Activated B cell treated with CpG ODN at 0.5 μM for 24 hours (primary cell): ENCODE results near the gene RGCC. TPM values are rescaled to one million over a fixed set of nuclear protein-coding genes. Genes with fewer than 3 reads are reported as not detected.

Experiments used
- ATAC-seq: fragments of 200-7000 bp; cut with Tn5 transposase; one replicate; pipeline ENCODE4 v1.10.0; 2021; ENCODE audit warnings: low read depth, mild to moderate bottlenecking, moderate library complexity
- CTCF ChIA-PET: fragments of 350-600 bp; sonication (Branson Sonifier 250); formaldehyde crosslinking; loops from one replicate; lab custom pipeline; 2021; ENCODE audit warnings: antibody characterized with exemption; lab: Charles Lee
- POLR2A ChIA-PET: fragments of 350-600 bp; sonication (Branson Sonifier 250); formaldehyde crosslinking; loops from one replicate; lab custom pipeline; 2021; ENCODE audit warnings: antibody characterized with exemption; lab: Charles Lee
- DNase-seq: peaks from one replicate; pipeline ENCODE4 v3.0.0; 2022
- H3K27ac Mint-ChIP-seq: one replicate; pipeline ENCODE4 v1.8.0; 2020; ENCODE audit warnings: mixed read lengths
- H3K27me3 Mint-ChIP-seq: one replicate; pipeline ENCODE4 v1.8.0; 2021; ENCODE audit warnings: mixed read lengths
- H3K36me3 Mint-ChIP-seq: one replicate; pipeline ENCODE4 v1.8.0; 2021; ENCODE audit warnings: low read depth, mixed read lengths
- H3K4me1 Mint-ChIP-seq: one replicate; pipeline ENCODE4 v1.8.0; 2021; ENCODE audit warnings: mixed read lengths
- H3K4me3 Mint-ChIP-seq: one replicate; pipeline ENCODE4 v1.8.0; 2020; ENCODE audit warnings: mild to moderate bottlenecking, mixed read lengths
- H3K9me3 Mint-ChIP-seq: one replicate; pipeline ENCODE4 v1.8.0; 2020; ENCODE audit warnings: mixed read lengths
- intact Hi-C: fragments of 100-400 bp; cut with micrococcal nuclease; formaldehyde crosslinking; loops from one replicate; pipeline ENCODE4 v1.15.1; 2024
- total RNA-seq: library from RNA; stranded (reverse); gene quantifications from 2 replicates; pipeline ENCODE4 v1.2.3, GENCODE V29; 2022
- TF ChIP-seq, protein P1 (sequence below): fragments of 200-600 bp; IDR thresholded peaks from one replicate; pipeline ENCODE4 v1.8.0; 2022; ENCODE audit warnings: antibody characterized with exemption, mild to moderate bottlenecking

The RGCC gene
- total RNA-seq, 1 donor from 2014 or later: 2.4 TPM

DNA sequence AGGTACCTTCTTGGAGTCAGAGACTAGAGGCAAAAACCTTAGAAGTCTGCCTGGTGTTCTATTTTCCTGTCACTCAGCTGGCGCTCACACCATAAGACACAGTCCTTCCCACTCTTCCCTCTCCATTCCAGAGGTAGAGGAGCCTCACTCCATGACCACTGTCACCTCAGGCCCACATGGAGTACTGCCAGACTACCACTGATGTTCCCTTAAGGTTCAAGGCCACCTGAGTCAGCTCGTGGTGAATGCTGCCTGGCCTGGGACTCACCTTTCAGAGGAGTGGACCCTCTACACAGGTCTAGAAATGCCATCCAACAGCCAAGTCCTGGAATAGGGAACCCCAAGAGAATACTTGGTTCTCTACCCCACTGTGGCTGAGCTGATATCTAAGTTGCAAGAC lies 29.9 kb downstream of the RGCC start:
- peaks cover 13% of the 10 kb centered on the region for H3K9me3 Mint-ChIP-seq

DNA sequence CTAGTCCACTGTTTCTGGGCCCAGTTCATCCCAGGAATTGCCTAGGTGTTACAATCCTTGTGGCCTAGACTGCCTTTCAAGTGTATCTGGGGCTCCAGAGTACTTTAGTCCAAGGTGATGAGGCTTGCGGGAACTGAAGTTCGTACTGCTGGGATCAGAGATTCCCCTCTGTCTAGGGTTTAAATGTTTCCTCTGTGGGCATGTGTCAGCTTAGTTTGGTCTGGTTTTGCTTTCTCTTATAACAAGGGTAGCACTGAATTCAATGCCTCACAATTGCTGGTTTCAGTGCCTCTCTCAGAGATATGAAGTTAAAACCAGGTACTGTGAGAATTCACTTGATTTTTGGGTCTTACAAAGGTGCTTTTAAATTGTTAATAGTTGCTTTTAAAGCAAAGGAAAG lies 30.8 kb downstream of the RGCC start:
- DNase-seq (no peak), ATAC-seq (no peak)
- POLR2A ChIA-PET: no interaction called here
- H3K36me3 Mint-ChIP-seq: no peaks in the 10 kb centered on the region
- H3K27ac Mint-ChIP-seq: no peak overlapping the region
- peaks cover 13% of the 10 kb centered on the region for H3K9me3 Mint-ChIP-seq
- CTCF ChIA-PET: no interaction called here
- intact Hi-C loops: no loop called here
- TF ChIP-seq, protein P1, sequence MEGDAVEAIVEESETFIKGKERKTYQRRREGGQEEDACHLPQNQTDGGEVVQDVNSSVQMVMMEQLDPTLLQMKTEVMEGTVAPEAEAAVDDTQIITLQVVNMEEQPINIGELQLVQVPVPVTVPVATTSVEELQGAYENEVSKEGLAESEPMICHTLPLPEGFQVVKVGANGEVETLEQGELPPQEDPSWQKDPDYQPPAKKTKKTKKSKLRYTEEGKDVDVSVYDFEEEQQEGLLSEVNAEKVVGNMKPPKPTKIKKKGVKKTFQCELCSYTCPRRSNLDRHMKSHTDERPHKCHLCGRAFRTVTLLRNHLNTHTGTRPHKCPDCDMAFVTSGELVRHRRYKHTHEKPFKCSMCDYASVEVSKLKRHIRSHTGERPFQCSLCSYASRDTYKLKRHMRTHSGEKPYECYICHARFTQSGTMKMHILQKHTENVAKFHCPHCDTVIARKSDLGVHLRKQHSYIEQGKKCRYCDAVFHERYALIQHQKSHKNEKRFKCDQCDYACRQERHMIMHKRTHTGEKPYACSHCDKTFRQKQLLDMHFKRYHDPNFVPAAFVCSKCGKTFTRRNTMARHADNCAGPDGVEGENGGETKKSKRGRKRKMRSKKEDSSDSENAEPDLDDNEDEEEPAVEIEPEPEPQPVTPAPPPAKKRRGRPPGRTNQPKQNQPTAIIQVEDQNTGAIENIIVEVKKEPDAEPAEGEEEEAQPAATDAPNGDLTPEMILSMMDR: no peak
- H3K4me3 Mint-ChIP-seq: no peak overlapping the region
- H3K27me3 Mint-ChIP-seq: no peaks in the 10 kb centered on the region
- peaks cover 22% of the 10 kb centered on the region for H3K4me1 Mint-ChIP-seq

More for the DNA sequence above, 29.9 kb downstream of the RGCC start:
- no peak overlapping the region for H3K27ac Mint-ChIP-seq
- intact Hi-C loops: no loop called here
- H3K4me3 Mint-ChIP-seq: no peak overlapping the region
- ChIA-PET CTCF (no interaction called here), POLR2A (no interaction called here)
- DNase-seq: no peak
- H3K4me1 Mint-ChIP-seq: peaks cover 13% of the 10 kb centered on the region
- no peaks in the 10 kb centered on the region for H3K36me3 Mint-ChIP-seq
- H3K27me3 Mint-ChIP-seq: no peaks in the 10 kb centered on the region
- TF ChIP-seq, protein P1: no peak
- ATAC-seq: no peak

DNA sequence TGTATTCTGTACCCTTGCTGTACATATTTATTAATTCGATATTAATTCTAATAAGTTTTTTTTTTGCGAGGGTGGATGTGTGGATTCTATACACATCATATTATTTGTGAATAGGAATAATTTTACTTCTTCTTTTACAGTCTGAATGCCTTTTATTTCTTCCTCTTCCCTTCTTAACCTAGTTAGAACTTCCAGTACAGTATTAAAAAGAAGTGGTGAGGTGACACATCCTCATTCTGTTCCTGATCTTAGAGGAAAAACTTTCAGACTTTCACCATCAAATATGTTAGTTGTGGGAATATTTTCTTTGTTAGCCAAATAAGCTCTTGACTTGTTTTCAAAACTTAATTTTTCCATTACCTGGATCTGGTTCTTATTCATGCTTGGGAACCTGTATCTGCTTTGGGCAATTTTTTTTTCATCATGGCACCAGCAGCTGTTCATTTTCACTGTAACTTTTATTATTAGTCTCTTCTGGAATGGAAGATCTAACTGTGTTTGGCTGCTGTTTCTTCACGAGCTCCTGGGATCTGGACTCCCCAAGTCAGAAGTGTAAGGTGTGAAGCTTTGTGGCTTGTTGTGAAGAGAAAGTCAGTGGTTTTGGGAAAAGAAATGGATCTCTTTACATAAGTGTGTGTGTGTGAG lies 33.1 kb downstream of the RGCC start:
- peaks cover 35% of the 10 kb centered on the region for H3K4me1 Mint-ChIP-seq
- CTCF ChIA-PET: interaction anchor here (0.8 kb wide), 1 partner anchor 9 kb away, joined by 5 read pairs; no protein-coding TSS in a partner anchor
- peaks cover 7% of the 10 kb centered on the region for H3K9me3 Mint-ChIP-seq
- no peak for DNase-seq
- POLR2A ChIA-PET: no interaction called here
- H3K27ac Mint-ChIP-seq: no peak overlapping the region
- no peaks in the 10 kb centered on the region for H3K36me3 Mint-ChIP-seq
- no peak for ATAC-seq
- no peak overlapping the region for H3K4me3 Mint-ChIP-seq
- intact Hi-C loops: loop anchor here (10.0 kb wide), 1 partner anchor 554 kb away; the partner anchor contains the start of gene DGKH
- TF ChIP-seq, protein P1: no peak
- H3K27me3 Mint-ChIP-seq: no peaks in the 10 kb centered on the region

DNA sequence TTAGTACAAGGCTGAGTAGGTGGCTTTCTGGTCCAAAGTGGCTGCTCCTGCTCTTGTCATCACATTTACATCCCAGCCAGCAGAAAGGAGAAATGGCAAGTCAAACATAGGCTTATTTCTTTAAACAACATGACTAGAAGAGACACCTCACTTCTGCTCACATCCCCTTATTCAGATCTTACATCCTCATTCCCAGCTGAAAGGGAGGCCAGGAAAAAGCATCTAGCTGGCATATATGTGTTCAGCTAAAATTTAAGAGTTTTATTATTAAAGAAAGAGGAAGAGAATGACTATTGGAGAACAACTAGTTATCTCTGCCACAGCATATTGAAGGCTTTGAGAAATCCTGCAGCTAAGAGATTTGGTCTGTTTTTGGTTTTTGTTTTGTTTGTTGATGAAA lies 34.1 kb downstream of the RGCC start:
- POLR2A ChIA-PET: interaction anchor here (0.6 to 2.5 kb wide), 3 partner anchors 11 to 27 kb away, joined by 6 to 13 read pairs (median 12); no protein-coding TSS in a partner anchor
- H3K4me3 Mint-ChIP-seq: no peak overlapping the region
- ATAC-seq (no peak), DNase-seq (no peak)
- no peaks in the 10 kb centered on the region for H3K36me3 Mint-ChIP-seq
- no peaks in the 10 kb centered on the region for H3K27me3 Mint-ChIP-seq
- H3K27ac Mint-ChIP-seq: peak overlapping the region; percentile 90
- CTCF ChIA-PET: no interaction called here
- intact Hi-C loops: loop anchor here (10.0 kb wide), 1 partner anchor 553 kb away; the partner anchor contains the start of gene DGKH
- no peaks in the 10 kb centered on the region for H3K9me3 Mint-ChIP-seq
- TF ChIP-seq, protein P1: no peak
- H3K4me1 Mint-ChIP-seq: peaks cover 35% of the 10 kb centered on the region

DNA sequence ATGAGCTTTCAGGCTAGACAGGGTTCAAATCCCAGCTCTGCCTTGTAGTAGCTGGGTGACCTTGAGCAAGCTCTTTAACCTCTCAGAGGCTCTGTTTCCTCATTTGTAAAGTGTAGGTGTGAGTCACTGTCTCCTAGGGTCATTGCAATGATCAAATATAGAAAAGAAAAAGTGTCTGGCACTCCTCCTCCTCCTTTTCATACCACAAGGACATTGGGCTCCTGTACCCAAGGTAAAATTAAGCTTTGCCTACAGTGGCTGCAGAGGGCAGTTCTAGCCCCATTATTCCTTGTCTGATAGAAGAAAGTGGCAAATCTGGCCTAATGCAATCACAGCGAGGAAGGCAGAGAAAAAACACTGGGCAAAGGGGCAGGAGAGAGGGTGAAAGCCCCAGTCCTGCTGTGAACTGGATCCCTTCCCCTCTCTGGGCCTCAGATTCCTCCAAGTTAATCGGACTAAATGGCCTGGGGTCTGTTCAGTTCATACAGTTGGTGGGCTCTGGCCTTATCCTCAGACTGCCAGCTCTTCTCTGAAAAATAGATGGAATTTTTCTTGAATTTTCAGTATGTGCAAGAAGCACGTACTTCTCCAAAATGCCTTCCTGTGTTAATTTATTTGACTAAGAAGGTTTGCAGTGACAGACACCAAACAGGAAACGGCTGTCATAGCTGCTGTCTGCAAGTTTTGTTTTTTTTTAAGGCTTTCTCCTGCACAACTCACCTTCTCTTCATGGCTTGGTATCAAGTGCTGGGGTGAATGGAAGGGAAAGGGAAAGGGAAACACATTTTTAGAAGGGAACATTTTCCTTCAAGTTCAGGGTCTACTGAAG lies 35.3 kb downstream of the RGCC start:
- peaks cover 38% of the 10 kb centered on the region for H3K4me1 Mint-ChIP-seq
- no peak for DNase-seq
- H3K9me3 Mint-ChIP-seq: no peaks in the 10 kb centered on the region
- ChIA-PET CTCF (interaction anchor here (0.7 to 0.8 kb wide), 2 partner anchors 32 to 33 kb away, joined by 3 read pairs; no protein-coding TSS in a partner anchor), POLR2A (interaction anchor here (1.3 to 2.5 kb wide), 3 partner anchors 9 to 30 kb away, joined by 3 to 13 read pairs (median 12); no protein-coding TSS in a partner anchor)
- intact Hi-C loops: loop anchor here (1.0 to 10.0 kb wide), 3 partner anchors 9 to 552 kb away; partner anchors contain the start of gene DGKH
- no peaks in the 10 kb centered on the region for H3K27me3 Mint-ChIP-seq
- no peaks in the 10 kb centered on the region for H3K36me3 Mint-ChIP-seq
- H3K4me3 Mint-ChIP-seq: peak overlapping the region; percentile 63
- TF ChIP-seq, protein P1: no peak
- ATAC-seq: peak; percentile 77
- peak overlapping the region; percentile 90 for H3K27ac Mint-ChIP-seq
